ENCODE measurements around the gene NEK7.

- TF ChIP-seq CTCF (IDR thresholded peaks at IDR 0.05) (no peak), POLR2A (IDR thresholded peaks at IDR 0.05) (no peak)
Observed at GRCh38 chr1:198212675-198213074, 55.9 kb downstream of the NEK7 start.

All from right lobe of liver (tissue), 4 donors.